GM12878 (cell line): Measurements from ENCODE around the gene DIDO1. TPM values are rescaled to one million over a fixed set of nuclear protein-coding genes. Genes with fewer than 3 reads are reported as not detected.

Experiments
- ATAC-seq: fragments of 200-7000 bp; cut with Tn5 transposase; 3 replicates; pipeline ENCODE4 v1.9.1; 2020; ENCODE audit warnings: mild to moderate bottlenecking, moderate library complexity
- BruUV-seq: library from RNA; stranded (reverse); fragments of 400-500 nt; replicated peaks from 2 replicates; lab custom pipeline; 2021; lab: Mats Ljungman, UMichigan
- CTCF ChIA-PET: fragments of 300-600 bp; sonication (Branson Sonifier 250); formaldehyde crosslinking; extraction: SDS; loops from one replicate; lab custom pipeline; 2021; ENCODE audit warnings: inconsistent platforms; lab: Yijun Ruan, JAX
- POLR2A ChIA-PET: fragments of 350-600 bp; formaldehyde crosslinking; extraction: SDS; loops from one replicate; lab custom pipeline; 2021; ENCODE audit warnings: inconsistent platforms; lab: Charles Lee
- RAD21 ChIA-PET: fragments of 300-600 bp; sonication (Branson Sonifier 250); formaldehyde crosslinking; loops from one replicate; lab custom pipeline; 2023; ENCODE audit warnings: antibody characterized with exemption; ENCODE audit not compliant: unreplicated experiment; lab: Charles Lee
- SMC1A ChIA-PET: fragments of 300-600 bp; sonication (Branson Sonifier 250); formaldehyde crosslinking; loops from one replicate; lab custom pipeline; 2023; ENCODE audit not compliant: unreplicated experiment, uncharacterized antibody; lab: Charles Lee
- DNase-seq: peaks from one replicate; pipeline ENCODE4 v3.0.0-alpha.2; 2011; ENCODE audit warnings: low read depth, low spot score
- FAIRE-seq: peaks from 3 replicates; lab custom pipeline; 2011; peaks lifted over from hg19 to GRCh38; lab: Jason Lieb, UNC
- H2AFZ ChIP-seq: 2 replicates; pipeline ENCODE4 v1.6.0; 2011; ENCODE audit warnings: low read depth, low read length, control low read depth; ENCODE audit not compliant: control insufficient read depth
- H3K27ac ChIP-seq: 2 replicates; pipeline ENCODE4 v1.5.1; 2011; ENCODE audit warnings: control low read depth; ENCODE audit not compliant: control insufficient read depth, insufficient read depth
- H3K27me3 ChIP-seq, 2 experiments: replicated peaks in 1 of 2; 2 replicates each; pipeline versions ENCODE4 v1.6.0 to v1.6.1; 2011; ENCODE audit warnings: low read length in 1 of 2; ENCODE audit not compliant: control insufficient read depth in 2 of 2, insufficient read depth in 2 of 2
- H3K36me3 ChIP-seq, 2 experiments: 2 replicates each; pipeline ENCODE4 v1.5.1; 2011; ENCODE audit warnings: low read length in 1 of 2; ENCODE audit not compliant: control insufficient read depth in 2 of 2, insufficient read depth in 2 of 2
- H3K4me1 ChIP-seq: 2 replicates; pipeline ENCODE4 v1.6.1; 2011; ENCODE audit warnings: mild to moderate bottlenecking, low read length, moderate library complexity, mixed read lengths; ENCODE audit not compliant: control insufficient read depth, insufficient read depth
- H3K4me2 ChIP-seq: 2 replicates; pipeline ENCODE4 v1.6.0; 2011; ENCODE audit warnings: control low read depth; ENCODE audit not compliant: control insufficient read depth, insufficient read depth
- H3K4me3 ChIP-seq: fragments of 200-600 bp; sonication (generic); 2 replicates; pipeline ENCODE4 v1.5.1; 2016
- H3K79me2 ChIP-seq: 2 replicates; pipeline ENCODE4 v1.6.0; 2011; ENCODE audit warnings: low read length; ENCODE audit not compliant: control insufficient read depth, insufficient read depth
- H3K9ac ChIP-seq: 2 replicates; pipeline ENCODE4 v1.8.0; 2011; ENCODE audit warnings: low read length, control low read depth, mixed read lengths; ENCODE audit not compliant: control insufficient read depth, insufficient read depth
- H3K9me3 ChIP-seq: replicated peaks from 3 replicates; pipeline ENCODE4 v1.5.1; 2011; ENCODE audit warnings: mild to moderate bottlenecking, low read length; ENCODE audit not compliant: control insufficient read depth, insufficient read depth
- H4K20me1 ChIP-seq: 2 replicates; pipeline ENCODE4 v1.6.0; 2011; ENCODE audit not compliant: control insufficient read depth, insufficient read depth
- EGR1 ChIP-seq, 2 experiments: IDR thresholded peaks; 1 replicate in 1 of 2; 2 replicates in 1 of 2; pipeline ENCODE4 v1.6.1; 2011 to 2012; ENCODE audit warnings: low read depth in 2 of 2, low read length in 2 of 2, borderline replicate concordance in 1 of 2, mild to moderate bottlenecking in 1 of 2, moderate library complexity in 1 of 2
- FOXK2 ChIP-seq: fragments of 450-650 bp; IDR thresholded peaks from 2 replicates; pipeline ENCODE4 v1.6.1; 2017; ENCODE audit warnings: mild to moderate bottlenecking, moderate library complexity
- GATAD2B ChIP-seq: fragments of 450-650 bp; conservative IDR thresholded peaks from 2 replicates; pipeline ENCODE4 v1.6.1; 2017; ENCODE audit warnings: low read depth, mild to moderate bottlenecking, moderate library complexity
- POLR2A ChIP-seq: IDR thresholded peaks from 2 replicates; pipeline ENCODE4 v1.6.1; 2011; ENCODE audit warnings: low read depth, mild to moderate bottlenecking, low read length
- POLR2AphosphoS5 ChIP-seq: IDR thresholded peaks from 2 replicates; pipeline ENCODE4 v1.6.1; 2011; ENCODE audit warnings: mild to moderate bottlenecking, low read length, inconsistent platforms
- SMAD5 ChIP-seq: IDR thresholded peaks from 2 replicates; pipeline ENCODE4 v1.6.1; 2016; ENCODE audit warnings: antibody characterized with exemption, low read depth
- TAF1 ChIP-seq: IDR thresholded peaks from 2 replicates; pipeline ENCODE4 v1.6.1; 2011; ENCODE audit warnings: mild to moderate bottlenecking, low read depth, low read length, borderline replicate concordance
- TBL1XR1 ChIP-seq: IDR thresholded peaks from 2 replicates; pipeline ENCODE4 v1.6.1; 2012; ENCODE audit warnings: low read depth, low read length, improper control_type of control experiment
- WGBS: methylation state at CpG from one replicate; pipeline ENCODE4 v1.1.6; 2016; ENCODE audit warnings: low lambda C conversion rate; ENCODE audit not compliant: insufficient replicate concordance, insufficient coverage; ENCODE audit errors: missing lambda C conversion rate; 5-methylcytosine and 5-hydroxymethylcytosine counted together
- in situ Hi-C: fragments of 300-500 bp; cut with MboI; formaldehyde crosslinking; loops from 9 replicates; pipeline ENCODE4 v1.14.3; 2018; ENCODE audit warnings: mixed read lengths
- intact Hi-C: fragments of 100-400 bp; cut with micrococcal nuclease; formaldehyde crosslinking; loops from one replicate; pipeline ENCODE4 v1.14.2; 2022; ENCODE audit not compliant: unreplicated experiment
- polyA plus RNA-seq, 11 experiments: library from polyadenylated mRNA; depleted of rRNA in 4 of 11; unstranded in 6 of 11; stranded (reverse) in 5 of 11; fragments of >200 nt; fragmentation: Nextera tagmentation in 4 of 11; fragmentation: Illumina TruSeq in 1 of 11; extraction: Ambion mirVana in 4 of 11; extraction: Trizol in 1 of 11; gene quantifications; 1 replicate in 1 of 11; 2 replicates in 10 of 11; pipeline versions ENCODE4 v1.2.1 to v1.2.3, GENCODE V29; 2011 to 2016; ENCODE audit warnings: inconsistent platforms in 2 of 11, missing spikeins in 2 of 11, low read depth in 1 of 11
- total RNA-seq, 4 experiments: library from RNA; depleted of rRNA in 3 of 4; stranded (reverse); fragments of >200 nt in 3 of 4; fragmentation: Illumina TruSeq in 1 of 4; extraction: Trizol in 1 of 4; gene quantifications; 2 replicates each; pipeline versions ENCODE4 v1.2.1 to v1.2.3, GENCODE V29; 2013 to 2021
- TF ChIP-seq, protein P1 (sequence below): fragments of 450-650 bp; IDR thresholded peaks from 2 replicates; pipeline ENCODE4 v1.6.1; 2017; ENCODE audit warnings: mild to moderate bottlenecking
- TF ChIP-seq, protein P2 (sequence below): IDR thresholded peaks from 2 replicates; pipeline ENCODE4 v1.6.1; 2011; ENCODE audit warnings: low read depth, mild to moderate bottlenecking, low read length, moderate library complexity, borderline replicate concordance; ENCODE audit errors: extremely low read depth

DIDO1 gene
- total and polyA plus RNA-seq, 10 of the 15 experiments (the other 5 are each of a cell fraction or from before 2014, with no cell fraction given) = 5.5 to 56.4 (median 38.4) TPM

GRCh38 chr20:62885046-62885895, 41.0 kb downstream of the DIDO1 start:
- no peak overlapping the region for H3K4me3 ChIP-seq
- in situ Hi-C loops = no loop called here
- intact Hi-C loops = no loop called here
- no peak overlapping the region for H3K27ac ChIP-seq
- H3K9ac ChIP-seq = no peak overlapping the region
- no peak overlapping the region for H3K4me2 ChIP-seq
- RAD21 ChIA-PET = no interaction called here
- no peak for DNase-seq
- ATAC-seq = no peak
- no peaks in the 10 kb centered on the region; the same call in 1 of the 2 replicates for H4K20me1 ChIP-seq
- TF ChIP-seq GATAD2B (no peak), POLR2A (no peak), TBL1XR1 (no peak), FOXK2 (no peak), POLR2AphosphoS5 (no peak), TAF1 (no peak), SMAD5 (no peak), EGR1 (IDR thresholded peaks at IDR 0.05; ENCODE audit: borderline replicate concordance in 1 of 2, low read depth in 2 of 2, low read length in 2 of 2) (no peak)
- TF ChIP-seq, protein P1, sequence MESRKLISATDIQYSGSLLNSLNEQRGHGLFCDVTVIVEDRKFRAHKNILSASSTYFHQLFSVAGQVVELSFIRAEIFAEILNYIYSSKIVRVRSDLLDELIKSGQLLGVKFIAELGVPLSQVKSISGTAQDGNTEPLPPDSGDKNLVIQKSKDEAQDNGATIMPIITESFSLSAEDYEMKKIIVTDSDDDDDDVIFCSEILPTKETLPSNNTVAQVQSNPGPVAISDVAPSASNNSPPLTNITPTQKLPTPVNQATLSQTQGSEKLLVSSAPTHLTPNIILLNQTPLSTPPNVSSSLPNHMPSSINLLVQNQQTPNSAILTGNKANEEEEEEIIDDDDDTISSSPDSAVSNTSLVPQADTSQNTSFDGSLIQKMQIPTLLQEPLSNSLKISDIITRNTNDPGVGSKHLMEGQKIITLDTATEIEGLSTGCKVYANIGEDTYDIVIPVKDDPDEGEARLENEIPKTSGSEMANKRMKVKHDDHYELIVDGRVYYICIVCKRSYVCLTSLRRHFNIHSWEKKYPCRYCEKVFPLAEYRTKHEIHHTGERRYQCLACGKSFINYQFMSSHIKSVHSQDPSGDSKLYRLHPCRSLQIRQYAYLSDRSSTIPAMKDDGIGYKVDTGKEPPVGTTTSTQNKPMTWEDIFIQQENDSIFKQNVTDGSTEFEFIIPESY = no peak
- TF ChIP-seq, protein P2, sequence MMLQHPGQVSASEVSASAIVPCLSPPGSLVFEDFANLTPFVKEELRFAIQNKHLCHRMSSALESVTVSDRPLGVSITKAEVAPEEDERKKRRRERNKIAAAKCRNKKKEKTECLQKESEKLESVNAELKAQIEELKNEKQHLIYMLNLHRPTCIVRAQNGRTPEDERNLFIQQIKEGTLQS = no peak
- TF ChIP-seq, all 136 proteins: peak for 0
- Histone ChIP-seq H3K9me3 (no peaks in the 10 kb centered on the region), H3K79me2 (no peaks in the 10 kb centered on the region), H3K36me3 (peaks cover 13 to 17% of the 10 kb centered on the region in 2 experiments), H3K27me3 (no peaks in the 10 kb centered on the region), H2AFZ (no peak overlapping the region), H3K4me1 (no peaks in the 10 kb centered on the region)
- no peak for FAIRE-seq
- ChIA-PET SMC1A (interaction anchor here (1.5 kb wide), 1 partner anchor 14 kb away, joined by 3 read pairs; no protein-coding TSS in a partner anchor), CTCF (no interaction called here), POLR2A (no interaction called here)
- no TSS peak for BruUV-seq
- WGBS = 54% methylated on average over 20 of the region's 20 CpGs
